ENCODE results near the gene PPME1.

Gene PPME1

DNA sequence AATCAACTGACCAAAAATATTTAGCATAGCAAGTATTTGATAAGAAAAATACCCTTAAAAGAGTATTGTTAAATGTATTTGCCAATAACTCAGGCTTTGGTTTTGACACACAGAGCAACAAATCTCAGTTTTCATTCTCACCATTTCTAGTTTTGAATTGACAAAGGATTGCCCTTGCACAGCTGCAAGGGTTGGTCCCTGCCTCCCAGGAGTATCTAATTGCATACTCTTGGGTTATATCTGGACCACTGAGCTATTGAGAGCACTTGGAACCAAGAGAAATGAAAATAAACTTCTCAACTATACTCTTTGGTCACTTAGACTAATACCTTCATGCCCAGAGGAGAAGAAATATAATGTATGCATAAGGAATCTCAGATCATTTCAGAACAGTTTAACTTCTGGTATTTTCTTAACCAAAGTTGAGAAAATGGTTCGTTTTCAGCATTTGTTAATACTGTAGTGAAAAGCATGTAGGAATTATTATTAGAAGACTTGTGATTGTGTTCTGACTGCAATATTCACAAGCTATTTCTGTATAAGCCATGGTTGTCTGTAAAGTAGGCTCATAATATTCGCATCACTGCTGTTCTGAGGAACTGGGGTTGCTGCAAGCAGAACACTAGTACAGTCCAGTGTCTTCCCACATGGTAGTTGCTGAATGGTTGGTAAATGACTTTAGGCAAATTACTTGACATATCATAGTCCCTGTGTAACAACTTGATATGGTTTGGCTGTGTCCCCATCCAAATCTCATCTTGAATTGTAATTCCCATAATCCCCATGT, 8.2 kb upstream of the PPME1 start:
- H3K27ac ChIP-seq, result no peak overlapping the region
- TF ChIP-seq, protein P1, sequence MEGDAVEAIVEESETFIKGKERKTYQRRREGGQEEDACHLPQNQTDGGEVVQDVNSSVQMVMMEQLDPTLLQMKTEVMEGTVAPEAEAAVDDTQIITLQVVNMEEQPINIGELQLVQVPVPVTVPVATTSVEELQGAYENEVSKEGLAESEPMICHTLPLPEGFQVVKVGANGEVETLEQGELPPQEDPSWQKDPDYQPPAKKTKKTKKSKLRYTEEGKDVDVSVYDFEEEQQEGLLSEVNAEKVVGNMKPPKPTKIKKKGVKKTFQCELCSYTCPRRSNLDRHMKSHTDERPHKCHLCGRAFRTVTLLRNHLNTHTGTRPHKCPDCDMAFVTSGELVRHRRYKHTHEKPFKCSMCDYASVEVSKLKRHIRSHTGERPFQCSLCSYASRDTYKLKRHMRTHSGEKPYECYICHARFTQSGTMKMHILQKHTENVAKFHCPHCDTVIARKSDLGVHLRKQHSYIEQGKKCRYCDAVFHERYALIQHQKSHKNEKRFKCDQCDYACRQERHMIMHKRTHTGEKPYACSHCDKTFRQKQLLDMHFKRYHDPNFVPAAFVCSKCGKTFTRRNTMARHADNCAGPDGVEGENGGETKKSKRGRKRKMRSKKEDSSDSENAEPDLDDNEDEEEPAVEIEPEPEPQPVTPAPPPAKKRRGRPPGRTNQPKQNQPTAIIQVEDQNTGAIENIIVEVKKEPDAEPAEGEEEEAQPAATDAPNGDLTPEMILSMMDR (conservative IDR thresholded peaks at IDR 0.05), result no peak

DNA sequence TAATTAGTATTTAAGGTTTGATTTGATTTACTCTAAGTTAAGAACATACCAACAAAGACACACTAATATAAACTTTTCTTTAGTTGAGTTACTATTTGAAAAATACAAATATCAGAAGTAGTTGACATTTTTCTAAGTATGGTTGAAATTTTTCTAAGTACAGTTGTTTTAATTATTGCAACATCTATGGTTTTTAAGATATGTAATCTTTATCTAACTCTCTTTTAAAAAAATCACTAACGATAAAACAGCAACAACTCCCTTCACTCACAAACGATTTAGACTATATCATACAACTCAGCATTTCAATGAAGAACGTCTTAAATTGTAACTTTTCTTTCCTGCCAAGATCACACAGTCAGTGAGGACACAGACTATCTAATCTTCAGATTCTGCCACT, 2.3 kb upstream of the PPME1 start:
- TF ChIP-seq, protein P1 (conservative IDR thresholded peaks at IDR 0.05), result no peak
- H3K27ac ChIP-seq, result no peak overlapping the region

DNA sequence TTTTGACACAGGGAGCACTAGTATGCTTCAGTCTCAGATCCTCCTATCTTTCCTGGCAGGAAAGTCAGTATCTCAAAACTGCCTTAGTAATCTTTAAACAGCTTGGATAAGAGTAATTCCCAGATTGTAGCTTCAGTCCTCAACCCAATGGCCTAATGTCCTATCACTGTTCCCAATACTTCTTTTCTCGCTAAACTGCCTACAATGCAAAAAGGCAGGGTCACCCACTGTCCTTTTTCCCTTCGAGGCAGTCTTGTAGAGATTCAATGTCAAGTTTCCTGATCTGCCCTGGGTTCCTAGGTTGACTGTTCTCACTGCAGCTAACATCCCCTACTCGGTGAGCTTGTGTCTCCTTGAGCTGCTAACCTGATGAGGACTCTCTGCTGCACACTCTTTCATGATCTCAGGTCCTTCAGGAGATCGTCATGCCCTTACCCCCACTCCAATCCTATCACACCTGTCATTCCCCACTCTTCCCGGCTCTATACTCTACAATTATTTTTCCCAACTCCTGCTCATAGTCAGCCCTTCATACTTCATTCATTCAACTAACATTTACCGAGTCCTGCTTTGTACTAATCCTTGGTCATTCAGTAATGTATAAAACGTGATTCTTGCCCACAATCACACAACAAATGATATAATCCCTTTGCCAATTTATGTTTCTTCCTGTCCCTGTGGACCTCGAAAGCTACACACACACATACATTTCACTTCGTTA, 1.2 kb upstream of the PPME1 start:
- TF ChIP-seq, protein P1 (conservative IDR thresholded peaks at IDR 0.05), result no peak
- peak overlapping the region; percentile 92 for H3K27ac ChIP-seq

DNA sequence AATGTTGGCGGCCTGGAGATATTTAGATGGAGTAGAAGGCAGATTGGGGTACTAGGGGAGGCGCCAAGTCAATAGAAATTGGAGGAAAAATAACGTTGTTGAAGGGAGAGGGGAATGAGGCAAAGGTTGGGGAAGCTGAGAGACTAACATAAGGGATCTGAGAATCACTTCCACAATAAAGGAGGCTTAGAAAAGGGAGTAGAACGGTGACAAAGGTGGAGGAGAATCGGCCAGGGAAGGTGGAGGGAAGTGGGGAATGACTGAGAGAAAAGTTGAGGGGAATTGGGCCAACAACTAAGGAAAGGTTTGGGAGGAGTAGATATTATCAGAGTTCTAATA, 510 bp downstream of the PPME1 start:
- peak overlapping the region; percentile 92 for H3K27ac ChIP-seq
- TF ChIP-seq, protein P1 (conservative IDR thresholded peaks at IDR 0.05), result no peak

DNA sequence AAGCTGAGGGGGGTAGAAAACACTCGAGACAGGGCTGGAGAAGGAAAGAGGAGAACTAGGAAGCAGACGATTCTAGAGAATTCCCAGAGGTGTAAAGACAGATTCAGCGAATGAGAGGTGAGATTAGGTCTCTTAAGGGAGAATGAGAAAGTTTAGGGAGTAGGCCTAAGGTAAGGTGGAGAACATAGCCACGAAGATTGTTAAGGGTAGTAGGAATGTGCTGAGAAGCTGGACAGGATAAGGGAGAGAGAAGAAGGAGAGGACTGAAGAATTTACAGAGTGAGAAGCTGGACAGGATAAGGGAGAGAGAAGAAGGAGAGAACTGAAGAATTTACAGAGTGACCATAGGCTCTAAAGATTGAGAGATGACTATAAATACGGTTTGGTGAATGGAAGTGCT, 908 bp downstream of the PPME1 start:
- peak overlapping the region; percentile 92 for H3K27ac ChIP-seq
- TF ChIP-seq, protein P1 (conservative IDR thresholded peaks at IDR 0.05), result no peak

GRCh38 chr11:74175920-74176319, 4.8 kb downstream of the PPME1 start:
- TF ChIP-seq, protein P1 (conservative IDR thresholded peaks at IDR 0.05), result no peak
- no peak overlapping the region for H3K27ac ChIP-seq

- no peak overlapping the region for H3K27ac ChIP-seq
- TF ChIP-seq, protein P1 (conservative IDR thresholded peaks at IDR 0.05), result no peak
These were observed 8.4 kb downstream of the PPME1 start for GRCh38 chr11:74179234-74180052.

All from VCaP (cell line).